HG03520 (cell line): ENCODE measurements around the gene CLDND1.
A peak's percentile ranks its signal among the peaks of the same experiment; 100 is the strongest.

Experiments used
- ATAC-seq: cut with Tn5 transposase; IDR thresholded peaks from one replicate; pipeline ENCODE4 v1.9.1; 2021; ENCODE audit warnings: mild to moderate bottlenecking, moderate library complexity; ENCODE audit not compliant: unreplicated experiment

CLDND1 gene

GRCh38 chr3:98552232-98553020 is 29.7 kb upstream of the CLDND1 start:
- ATAC-seq: no peak

GRCh38 chr3:98551754-98552153 is 29.1 kb upstream of the CLDND1 start:
- no peak for ATAC-seq

- no peak for ATAC-seq
These were observed 28.5 kb upstream of the CLDND1 start for GRCh38 chr3:98551236-98551635.

- ATAC-seq: no peak
These were observed 28.1 kb upstream of the CLDND1 start for GRCh38 chr3:98550833-98551232.

GRCh38 chr3:98548544-98548943 is 25.8 kb upstream of the CLDND1 start:
- ATAC-seq: no peak

- peak; percentile 67 for ATAC-seq
These were observed 23.2 kb upstream of the CLDND1 start for GRCh38 chr3:98545940-98546339.

GRCh38 chr3:98542623-98543022 is 19.9 kb upstream of the CLDND1 start:
- ATAC-seq: no peak

- no peak for ATAC-seq
These were observed 19.0 kb upstream of the CLDND1 start for GRCh38 chr3:98541695-98542094.

- peak; percentile 35 for ATAC-seq
These were observed 17.6 kb upstream of the CLDND1 start for GRCh38 chr3:98540346-98540745.

GRCh38 chr3:98536456-98537017 is 13.8 kb upstream of the CLDND1 start:
- peak; percentile 72 for ATAC-seq

- ATAC-seq: no peak
These were observed 12.0 kb upstream of the CLDND1 start for GRCh38 chr3:98534734-98535133.

- no peak for ATAC-seq
These were observed 11.5 kb upstream of the CLDND1 start for GRCh38 chr3:98534168-98534567.

- no peak for ATAC-seq
These were observed 10.2 kb upstream of the CLDND1 start for GRCh38 chr3:98532709-98533571.

- ATAC-seq: no peak
These were observed 9.6 kb upstream of the CLDND1 start for GRCh38 chr3:98532275-98532637.

GRCh38 chr3:98531622-98532274 is 9.0 kb upstream of the CLDND1 start, which contains the start of gene GPR15:
GPR15 (plus strand) TSS chr3:98531978; CDS start chr3:98532034, 56 bp downstream.
- peak; percentile 28 for ATAC-seq

GRCh38 chr3:98530676-98531075 is 8.0 kb upstream of the CLDND1 start:
- ATAC-seq: no peak

GRCh38 chr3:98529856-98530459 is 7.3 kb upstream of the CLDND1 start:
- ATAC-seq: no peak

- ATAC-seq: no peak
These were observed 6.0 kb upstream of the CLDND1 start for GRCh38 chr3:98528474-98529346.

- no peak for ATAC-seq
These were observed 2.8 kb upstream of the CLDND1 start for GRCh38 chr3:98525494-98525893.
